HEK293 (cell line): ENCODE results near the gene RAB44.

Experiments used
- CTCF ChIP-seq: fragments of 450-650 bp; formaldehyde crosslinking; IDR thresholded peaks from 2 replicates; pipeline ENCODE4 v1.5.1; 2016; ENCODE audit warnings: missing biosample characterization, missing genetic modification characterization
- MYNN ChIP-seq: fragments of 450-650 bp; formaldehyde crosslinking; IDR thresholded peaks from 2 replicates; pipeline ENCODE4 v1.5.1; 2016; ENCODE audit warnings: missing biosample characterization, missing genetic modification characterization, borderline replicate concordance
- ZNF792 ChIP-seq: fragments of 450-650 bp; formaldehyde crosslinking; IDR thresholded peaks from 2 replicates; pipeline ENCODE4 v1.5.1; 2016; ENCODE audit warnings: missing biosample characterization, missing genetic modification characterization

GRCh38 chr6:36722365-36722764, 24.7 kb downstream of the RAB44 start:
- TF ChIP-seq CTCF (tag by site-specific recombination) (no peak), ZNF792 (tag by site-specific recombination) (no peak), MYNN (tag by site-specific recombination) (no peak)
